ENCODE measurements around the gene MALAT1.

MALAT1 gene

DNA sequence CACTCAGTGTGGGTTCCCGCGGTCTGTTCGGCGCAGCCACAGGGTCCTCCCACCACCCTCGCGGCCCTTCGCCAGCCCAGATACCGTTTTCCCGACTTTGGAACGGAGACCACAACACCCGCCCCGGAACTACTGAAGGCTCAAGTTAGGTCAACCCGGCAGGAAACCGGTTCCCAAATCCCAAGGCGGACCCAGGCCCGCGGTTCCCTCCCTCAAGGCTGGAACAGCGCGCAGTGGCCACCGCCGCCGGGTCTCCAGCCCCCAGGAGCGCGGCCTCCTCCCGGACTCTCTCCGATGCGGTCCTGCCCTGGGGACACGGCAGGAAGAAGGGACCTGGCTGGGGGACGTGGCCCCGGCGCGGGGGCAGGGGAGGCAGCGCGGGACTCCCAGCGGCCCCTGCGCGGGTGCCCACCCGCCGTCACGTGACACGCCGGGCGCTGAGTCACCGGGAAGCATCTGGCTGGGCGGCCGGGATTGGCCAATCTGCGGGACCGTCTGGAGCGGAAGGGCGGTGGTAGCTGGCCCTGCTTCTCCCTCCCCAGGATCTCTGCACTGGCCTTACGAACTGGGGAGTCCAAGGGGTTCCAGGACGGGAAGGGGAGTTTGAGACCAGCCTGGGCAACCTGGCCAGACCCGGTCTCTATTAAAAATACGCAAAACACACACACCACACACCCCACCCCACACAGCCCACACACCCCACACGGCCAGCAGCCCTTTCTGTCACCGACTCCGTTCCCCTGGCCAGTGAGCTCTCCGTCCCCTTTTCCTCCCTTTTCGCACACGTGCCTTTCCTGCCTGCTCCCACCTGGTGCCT lies 21.5 kb upstream of the MALAT1 start:
- in situ Hi-C loops (cut with HindIII; ENCODE audit: low pct_ligation_motif_present, low pct_unique_long_range_greater_than_20kb, low sequenced_read_pairs) = no loop called here
- DNase-seq = peak; percentile 91

DNA sequence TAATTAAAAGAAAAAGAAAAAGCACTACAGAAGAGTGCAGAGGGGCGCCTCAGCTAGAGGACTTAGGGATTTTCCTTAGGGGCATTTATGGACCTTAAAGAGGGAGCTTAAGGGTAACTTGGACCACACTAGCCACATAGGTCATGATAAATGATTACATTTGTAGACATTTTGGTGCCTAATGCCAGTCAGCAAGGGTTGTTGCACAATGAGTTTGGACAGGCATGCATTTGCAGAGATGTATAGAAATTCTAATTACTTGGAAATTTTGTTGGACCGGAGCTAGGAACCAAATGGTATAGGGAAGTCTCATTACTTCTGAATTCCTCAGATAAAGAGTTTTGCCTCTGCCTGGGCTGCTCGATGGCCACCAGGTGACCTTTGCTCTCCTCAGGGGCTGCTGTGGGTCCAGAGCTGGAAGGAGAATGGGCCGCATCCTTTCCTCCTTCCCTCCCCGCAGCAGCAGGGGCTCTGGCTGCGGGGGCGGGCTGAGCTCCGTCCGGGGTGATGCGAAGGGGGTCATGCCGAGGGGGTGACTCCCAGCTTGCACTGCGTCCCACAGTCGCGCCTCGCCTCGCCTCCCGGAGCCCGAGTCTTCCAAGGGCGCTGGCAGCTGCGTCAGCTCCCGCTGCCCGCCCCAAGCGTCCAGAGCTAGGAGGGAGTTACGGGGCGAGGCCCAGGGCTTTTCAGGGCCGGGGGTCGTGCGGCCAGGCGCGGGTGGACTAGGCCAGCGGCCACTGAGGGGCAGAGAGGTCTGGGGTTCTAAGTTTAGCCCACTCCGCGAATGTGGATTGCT lies 20.3 kb upstream of the MALAT1 start:
- peak; percentile 19 for DNase-seq

DNA sequence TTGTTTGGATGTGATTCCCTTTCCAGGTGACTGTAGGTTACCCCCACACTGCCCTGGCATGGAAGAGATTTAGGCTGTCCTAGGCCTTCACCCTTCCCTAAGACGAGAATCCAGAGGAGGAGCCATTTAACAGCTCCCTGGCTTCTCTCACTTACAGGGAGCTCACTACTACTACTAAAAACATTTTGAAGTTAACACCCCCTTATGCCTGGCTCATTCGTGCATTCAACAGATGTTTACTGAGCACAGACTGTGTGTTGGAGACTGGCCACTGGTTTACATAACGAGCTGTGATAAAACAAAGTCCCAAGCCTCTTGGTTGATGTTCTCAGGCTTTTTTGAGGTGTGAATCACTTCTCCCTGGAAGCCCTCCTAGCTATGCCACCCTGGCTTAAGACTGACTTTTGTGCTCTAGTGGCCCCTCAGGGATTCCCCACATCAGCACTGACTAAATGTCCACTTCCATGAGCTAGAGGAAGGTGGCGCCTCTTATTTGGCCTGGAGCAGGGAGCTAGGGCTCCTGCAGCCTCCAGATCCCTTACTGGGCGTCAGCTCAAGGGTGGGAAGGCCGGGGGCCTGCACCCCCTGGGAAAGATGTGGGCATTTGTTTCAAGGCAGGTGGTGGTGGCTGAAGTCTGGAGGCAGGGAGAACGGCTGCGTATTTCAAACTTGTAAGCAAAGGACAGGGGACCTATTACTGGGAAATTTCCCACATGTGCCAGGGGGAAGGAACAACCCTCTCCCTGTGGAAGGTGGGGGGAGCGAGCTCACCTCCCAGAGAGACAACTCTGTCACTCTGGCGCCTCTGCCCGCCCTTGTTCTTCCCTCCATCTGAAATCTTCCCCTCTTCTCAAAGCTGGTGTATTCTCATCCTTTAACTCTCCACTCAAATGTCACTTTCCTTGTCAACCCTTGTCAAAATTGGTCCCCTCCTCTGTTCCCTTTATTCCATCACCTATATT lies 19.4 kb upstream of the MALAT1 start:
- DNase-seq = peak; percentile 78
- in situ Hi-C loops (cut with HindIII; ENCODE audit: low pct_ligation_motif_present, low pct_unique_long_range_greater_than_20kb, low sequenced_read_pairs) = no loop called here

More for the DNA sequence above, 20.3 kb upstream of the MALAT1 start:
- in situ Hi-C loops (cut with HindIII; ENCODE audit: low pct_ligation_motif_present, low pct_unique_long_range_greater_than_20kb, low sequenced_read_pairs) = no loop called here

DNA sequence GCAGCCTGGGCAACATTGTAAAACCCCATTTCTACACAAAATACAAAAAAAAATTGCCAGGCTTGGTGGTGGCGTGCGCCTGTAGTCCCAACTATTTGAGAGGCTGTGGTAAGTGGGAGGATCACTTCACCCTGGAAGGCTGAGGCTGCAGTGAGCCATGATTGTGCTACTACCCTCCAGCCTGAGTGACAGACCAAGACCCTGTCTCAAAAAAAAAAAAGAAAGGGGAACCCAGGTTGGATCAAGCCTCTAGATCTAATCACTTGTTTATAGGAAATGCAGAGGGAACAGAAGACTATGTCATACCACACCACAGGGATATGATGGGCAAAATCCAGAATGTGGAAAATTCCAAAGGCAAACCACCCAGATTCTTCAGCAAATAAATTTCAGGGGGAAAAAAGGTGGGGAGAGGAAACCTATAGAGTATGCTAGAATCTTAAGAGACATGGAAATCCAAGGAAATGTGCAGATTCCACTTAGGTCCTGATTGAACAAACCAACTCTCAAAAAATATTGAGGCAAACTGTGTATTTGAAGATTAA lies 16.5 kb upstream of the MALAT1 start:
- in situ Hi-C loops (cut with HindIII; ENCODE audit: low pct_ligation_motif_present, low pct_unique_long_range_greater_than_20kb, low sequenced_read_pairs) = no loop called here
- DNase-seq = no peak

GRCh38 chr11:65485920-65486219 lies 13.0 kb upstream of the MALAT1 start:
- DNase-seq = no peak
- in situ Hi-C loops (cut with HindIII; ENCODE audit: low pct_ligation_motif_present, low pct_unique_long_range_greater_than_20kb, low sequenced_read_pairs) = no loop called here

DNA sequence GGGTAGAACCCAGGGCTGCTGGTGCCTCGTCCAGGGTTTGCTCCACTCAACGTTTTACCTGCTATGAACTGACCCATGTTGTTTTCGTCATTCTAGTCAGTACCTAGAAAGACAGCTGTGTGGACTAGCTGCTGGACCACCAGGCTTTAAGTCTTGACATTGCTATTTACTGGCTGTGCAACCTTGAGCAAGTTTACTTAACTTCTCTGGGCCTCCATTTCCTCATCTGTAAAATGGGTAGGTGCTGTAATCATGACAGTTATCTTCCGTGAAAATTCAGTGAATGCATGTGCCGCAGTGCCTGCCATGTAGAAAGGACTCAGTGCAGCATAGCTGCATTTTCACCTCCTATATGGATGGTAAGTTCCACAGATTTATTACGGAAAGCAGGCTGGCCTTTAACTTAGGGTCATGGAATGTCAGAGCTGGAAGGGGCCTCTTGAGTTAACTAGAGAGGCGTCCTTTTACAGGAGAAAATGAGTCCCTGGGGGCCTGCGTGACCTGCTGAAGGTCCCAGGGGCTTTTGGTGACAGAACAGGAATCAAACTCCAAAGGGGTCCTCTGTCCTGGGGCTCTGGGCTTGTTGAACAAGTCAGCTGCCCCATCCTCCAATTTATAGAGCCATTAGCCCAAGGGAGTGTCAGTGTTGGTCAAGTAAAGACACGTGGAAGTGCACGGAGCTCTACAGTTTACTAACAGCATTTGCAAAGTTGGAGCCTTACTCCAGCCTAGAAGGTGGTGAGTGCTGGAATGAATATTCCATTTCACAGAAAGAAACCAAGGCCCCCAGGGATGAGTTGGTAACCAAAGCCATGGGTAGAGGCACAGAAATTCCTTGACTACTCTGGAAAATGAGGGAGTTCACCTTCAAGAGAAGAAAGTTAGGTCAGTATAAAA lies 12.0 kb upstream of the MALAT1 start:
- DNase-seq = no peak
- in situ Hi-C loops (cut with HindIII; ENCODE audit: low pct_ligation_motif_present, low pct_unique_long_range_greater_than_20kb, low sequenced_read_pairs) = no loop called here

- DNase-seq = peak; percentile 99
- in situ Hi-C loops (cut with HindIII; ENCODE audit: low pct_ligation_motif_present, low pct_unique_long_range_greater_than_20kb, low sequenced_read_pairs) = no loop called here
Observed at GRCh38 chr11:65487467-65488272, 11.2 kb upstream of the MALAT1 start.

- in situ Hi-C loops (cut with HindIII; ENCODE audit: low pct_ligation_motif_present, low pct_unique_long_range_greater_than_20kb, low sequenced_read_pairs) = no loop called here
- DNase-seq = peak; percentile 29
Observed at GRCh38 chr11:65488273-65489034, 10.4 kb upstream of the MALAT1 start.

GRCh38 chr11:65489035-65489705 lies 9.7 kb upstream of the MALAT1 start:
- in situ Hi-C loops (cut with HindIII; ENCODE audit: low pct_ligation_motif_present, low pct_unique_long_range_greater_than_20kb, low sequenced_read_pairs) = no loop called here
- no peak for DNase-seq

GRCh38 chr11:65489706-65490320 lies 9.0 kb upstream of the MALAT1 start:
- peak; percentile 24 for DNase-seq

GRCh38 chr11:65491163-65491465 lies 7.7 kb upstream of the MALAT1 start:
- in situ Hi-C loops (cut with HindIII; ENCODE audit: low pct_ligation_motif_present, low pct_unique_long_range_greater_than_20kb, low sequenced_read_pairs) = loop anchor here (10.0 kb wide), 1 partner anchor 66 kb away; the partner anchor contains the start of gene NEAT1
- no peak for DNase-seq

More at GRCh38 chr11:65489706-65490320, 9.0 kb upstream of the MALAT1 start:
- in situ Hi-C loops (cut with HindIII; ENCODE audit: low pct_ligation_motif_present, low pct_unique_long_range_greater_than_20kb, low sequenced_read_pairs) = loop anchor here (10.0 kb wide), 1 partner anchor 65 kb away; the partner anchor contains the start of gene NEAT1

DNA sequence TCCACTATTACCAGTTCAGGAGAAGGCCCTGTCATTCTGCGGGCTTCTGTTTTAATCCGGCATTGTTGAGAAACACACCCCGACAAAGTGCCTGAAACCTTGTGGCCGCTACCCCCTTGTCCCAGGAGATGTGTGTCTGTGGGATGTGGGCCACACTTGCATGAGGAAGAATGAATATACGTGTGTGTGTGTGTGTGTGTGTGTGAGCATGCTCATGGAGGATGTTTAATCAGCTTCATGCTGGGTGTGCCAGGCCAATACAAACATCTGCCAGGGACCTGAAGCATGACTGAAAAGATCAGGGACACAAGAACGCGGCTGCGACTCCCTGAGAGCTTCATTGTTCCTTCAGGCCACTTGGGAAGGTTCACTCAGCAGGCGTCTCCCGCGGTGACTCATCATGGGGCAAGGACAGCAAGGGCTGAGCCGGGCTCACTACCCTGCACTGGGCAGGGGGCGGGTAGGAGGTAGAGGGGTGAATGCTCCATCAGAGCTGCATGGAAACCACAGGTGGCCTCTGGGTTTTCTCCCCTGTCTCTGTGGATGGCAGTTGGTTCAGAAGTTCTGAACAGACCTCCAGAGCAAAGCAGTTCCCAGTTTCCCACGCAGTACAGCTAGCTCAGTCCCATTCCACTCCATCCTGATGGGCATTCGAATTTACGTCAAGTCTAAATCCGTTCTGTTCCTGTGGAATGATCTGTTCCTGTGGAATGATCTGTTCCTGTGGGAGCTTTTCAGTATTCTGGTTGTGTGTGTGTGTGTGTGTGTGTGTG lies 7.0 kb upstream of the MALAT1 start:
- in situ Hi-C loops (cut with HindIII; ENCODE audit: low pct_ligation_motif_present, low pct_unique_long_range_greater_than_20kb, low sequenced_read_pairs) = loop anchor here (10.0 kb wide), 1 partner anchor 67 kb away; the partner anchor contains the start of gene NEAT1

DNA sequence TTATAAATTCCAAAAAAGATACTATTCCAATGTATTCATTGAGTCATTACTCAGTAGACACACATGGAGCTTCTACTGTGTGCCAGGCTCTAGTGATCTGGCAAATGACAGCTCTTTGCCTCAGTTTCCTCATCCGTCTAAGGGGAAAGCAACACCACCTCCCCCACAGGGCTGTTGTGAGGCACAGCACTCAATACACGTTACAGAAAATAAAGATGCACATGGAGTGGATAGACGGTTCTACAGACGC lies 6.5 kb upstream of the MALAT1 start:
- in situ Hi-C loops (cut with HindIII; ENCODE audit: low pct_ligation_motif_present, low pct_unique_long_range_greater_than_20kb, low sequenced_read_pairs) = loop anchor here (10.0 kb wide), 1 partner anchor 68 kb away; the partner anchor contains the start of gene NEAT1
- DNase-seq = no peak

More for the DNA sequence above, 7.0 kb upstream of the MALAT1 start:
- DNase-seq = peak; percentile 79

DNA sequence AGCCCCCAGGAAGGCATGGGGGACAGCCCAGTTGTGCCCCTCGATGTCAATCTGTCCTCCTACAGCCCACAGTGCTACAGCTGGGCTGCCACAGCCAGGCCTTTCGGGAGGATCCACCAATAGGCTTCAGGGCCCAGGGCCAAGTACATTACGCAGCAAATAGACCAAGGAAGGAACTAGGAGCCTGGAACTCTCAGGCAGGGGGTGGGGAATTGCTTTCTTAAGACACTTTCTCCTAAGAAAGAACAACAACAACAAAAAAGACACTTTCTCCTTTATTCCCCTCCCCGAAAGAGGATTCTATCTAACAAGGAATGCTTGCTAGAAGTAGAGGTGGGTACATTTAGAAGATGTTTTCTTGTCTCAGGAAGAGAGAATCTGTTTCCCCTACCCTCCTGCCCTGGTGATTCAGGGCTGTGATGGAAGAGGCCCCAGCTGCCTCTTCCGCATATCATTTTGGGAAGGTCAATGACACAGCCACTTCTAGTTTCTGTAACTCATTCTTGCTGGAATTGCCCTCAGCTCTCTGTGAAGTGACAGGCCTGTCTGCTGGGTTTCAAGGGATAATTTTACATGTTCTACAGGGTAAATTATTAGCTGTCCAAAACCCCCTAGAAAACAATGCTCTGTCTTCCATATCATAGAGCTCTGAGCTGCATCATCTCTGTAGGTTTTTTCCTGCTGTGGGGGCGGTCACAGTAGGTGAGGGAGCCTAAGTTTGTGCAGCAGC lies 6.0 kb upstream of the MALAT1 start:
- in situ Hi-C loops (cut with HindIII; ENCODE audit: low pct_ligation_motif_present, low pct_unique_long_range_greater_than_20kb, low sequenced_read_pairs) = loop anchor here (10.0 kb wide), 1 partner anchor 68 kb away; the partner anchor contains the start of gene NEAT1
- peak; percentile 87 for DNase-seq

All from ACHN (cell line).